IMR-90 (cell line): ENCODE measurements around the gene SLC6A11. TPM values are rescaled to one million over a fixed set of nuclear protein-coding genes. Genes with fewer than 3 reads are reported as not detected.

Source experiments
- ATAC-seq: fragments of 200-7000 bp; cut with Tn5 transposase; 2 replicates; pipeline ENCODE4 v1.9.1; 2020; ENCODE audit warnings: low read depth, mild to moderate bottlenecking, moderate library complexity
- BruUV-seq: library from RNA; stranded (reverse); fragments of 400-500 nt; replicated peaks from 2 replicates; lab custom pipeline; 2021; lab: Mats Ljungman, UMichigan
- CTCF ChIA-PET: fragments of 300-600 bp; formaldehyde crosslinking; extraction: SDS; loops from one replicate; lab custom pipeline; 2021; ENCODE audit warnings: antibody characterized with exemption; lab: Yijun Ruan, JAX
- POLR2A ChIA-PET: fragments of 300-600 bp; sonication (Branson Sonifier 250); formaldehyde crosslinking; loops from one replicate; lab custom pipeline; 2022; ENCODE audit warnings: antibody characterized with exemption; ENCODE audit not compliant: unreplicated experiment; lab: Charles Lee
- DNase-seq: peaks from one replicate; pipeline ENCODE4 v3.0.0; 2013
- H2AFZ ChIP-seq: replicated peaks from 2 replicates; pipeline ENCODE3; 2013; ENCODE audit warnings: low read length, mild to moderate bottlenecking; ENCODE audit not compliant: poor library complexity
- H2AK5ac ChIP-seq: 2 replicates; pipeline ENCODE4 v1.6.1; 2013; ENCODE audit warnings: low read depth, low read length, inconsistent platforms
- H2AK9ac ChIP-seq: replicated peaks from 2 replicates; pipeline ENCODE3; 2013; ENCODE audit warnings: mild to moderate bottlenecking, low read depth, low read length, moderate library complexity; ENCODE audit not compliant: poor library complexity
- H2BK120ac ChIP-seq: 2 replicates; pipeline ENCODE4 v1.6.1; 2013; ENCODE audit warnings: low read depth, low read length, inconsistent platforms
- H2BK15ac ChIP-seq: 3 replicates; pipeline ENCODE4 v1.6.1; 2013; ENCODE audit warnings: low read depth, low read length, inconsistent platforms
- H2BK20ac ChIP-seq: 2 replicates; pipeline ENCODE4 v1.6.1; 2013; ENCODE audit warnings: low read depth, mild to moderate bottlenecking, inconsistent platforms, low read length, moderate library complexity
- H2BK5ac ChIP-seq: 2 replicates; pipeline ENCODE4 v1.6.1; 2013; ENCODE audit warnings: mild to moderate bottlenecking, low read depth, low read length, inconsistent platforms; ENCODE audit not compliant: poor library complexity, severe bottlenecking
- H3K14ac ChIP-seq: replicated peaks from 2 replicates; pipeline ENCODE4 v1.6.1; 2013; ENCODE audit warnings: low read depth, low read length, inconsistent platforms
- H3K18ac ChIP-seq: 2 replicates; pipeline ENCODE4 v1.6.1; 2013; ENCODE audit warnings: low read depth, low read length, control low read depth
- H3K23ac ChIP-seq: 2 replicates; pipeline ENCODE4 v1.6.1; 2013; ENCODE audit warnings: low read depth, low read length, inconsistent platforms
- H3K27ac ChIP-seq: 2 replicates; pipeline ENCODE4 v1.5.1; 2013; ENCODE audit warnings: mild to moderate bottlenecking, control low read depth, low read length; ENCODE audit not compliant: insufficient read depth
- H3K27me3 ChIP-seq: 2 replicates; pipeline ENCODE4 v1.6.1; 2013; ENCODE audit warnings: low read length; ENCODE audit not compliant: control insufficient read depth, insufficient read depth
- H3K36me3 ChIP-seq: 2 replicates; pipeline ENCODE4 v1.6.1; 2013; ENCODE audit warnings: low read length, mixed read lengths; ENCODE audit not compliant: control insufficient read depth, insufficient read depth
- H3K4ac ChIP-seq: 2 replicates; pipeline ENCODE4 v1.6.1; 2013; ENCODE audit warnings: low read depth, low read length, inconsistent platforms
- H3K4me1 ChIP-seq: 2 replicates; pipeline ENCODE4 v1.6.1; 2013; ENCODE audit warnings: low read length, mixed read lengths; ENCODE audit not compliant: control insufficient read depth, insufficient read depth
- H3K4me2 ChIP-seq: 2 replicates; pipeline ENCODE4 v1.6.1; 2013; ENCODE audit warnings: low read depth, mild to moderate bottlenecking, control low read depth, low read length, moderate library complexity
- H3K4me3 ChIP-seq: 2 replicates; pipeline ENCODE4 v1.5.1; 2013; ENCODE audit warnings: low read depth, mild to moderate bottlenecking, control low read depth, low read length, moderate library complexity; ENCODE audit not compliant: insufficient read depth
- H3K56ac ChIP-seq: 2 replicates; pipeline ENCODE4 v1.6.1; 2013; ENCODE audit warnings: low read length, inconsistent platforms; ENCODE audit not compliant: insufficient read depth; ENCODE audit errors: extremely low read depth
- H3K79me1 ChIP-seq, 2 experiments: 2 replicates each; pipeline ENCODE4 v1.6.1; 2013; ENCODE audit warnings: low read length in 2 of 2, inconsistent platforms in 1 of 2, low read depth in 1 of 2
- H3K9ac ChIP-seq: 2 replicates; pipeline ENCODE4 v1.6.1; 2013; ENCODE audit warnings: low read depth, low read length, control low read depth
- H3K9me1 ChIP-seq: 2 replicates; pipeline ENCODE4 v1.6.1; 2013; ENCODE audit warnings: low read length, inconsistent platforms; ENCODE audit not compliant: insufficient read depth
- H3K9me3 ChIP-seq: 2 replicates; pipeline ENCODE4 v1.6.1; 2013; ENCODE audit warnings: low read length; ENCODE audit not compliant: control insufficient read depth, insufficient read depth
- H4K20me1 ChIP-seq: 2 replicates; pipeline ENCODE4 v1.6.1; 2013; ENCODE audit warnings: low read length, inconsistent platforms; ENCODE audit not compliant: insufficient read depth
- H4K5ac ChIP-seq: 2 replicates; pipeline ENCODE4 v1.6.1; 2013; ENCODE audit warnings: mild to moderate bottlenecking, low read depth, low read length, control low read depth
- H4K8ac ChIP-seq, 2 experiments: 2 replicates each; pipeline ENCODE4 v1.6.1; 2013; ENCODE audit warnings: low read depth in 2 of 2, low read length in 2 of 2, control low read depth in 1 of 2, inconsistent platforms in 1 of 2
- H4K91ac ChIP-seq: 2 replicates; pipeline ENCODE4 v1.6.1; 2013; ENCODE audit warnings: low read depth, low read length, inconsistent platforms; ENCODE audit not compliant: insufficient read depth
- MAZ ChIP-seq: IDR thresholded peaks from 2 replicates; pipeline ENCODE4 v1.6.1; 2012; ENCODE audit warnings: low read depth, mild to moderate bottlenecking, low read length, improper control_type of control experiment, moderate library complexity, borderline replicate concordance
- WGBS, 2 experiments: methylation state at CpG; one replicate each; pipeline versions ENCODE4 v1.1.5 to v1.1.7; 2013; ENCODE audit warnings: missing lambda C conversion rate in 2 of 2; ENCODE audit not compliant: insufficient read length in 1 of 2; ENCODE audit errors: extremely low coverage in 2 of 2; 5-methylcytosine and 5-hydroxymethylcytosine counted together
- dilution Hi-C: fragments of 300-500 bp; cut with HindIII; formaldehyde crosslinking; loops from one replicate; pipeline ENCODE4 v1.14.3; 2018; ENCODE audit warnings: low sequenced_read_pairs; ENCODE audit not compliant: unreplicated experiment
- in situ Hi-C: fragments of 300-500 bp; cut with MboI; formaldehyde crosslinking; loops from 3 replicates; pipeline ENCODE4 v1.14.3; 2019; ENCODE audit warnings: low sequenced_read_pairs, inconsistent platforms, mixed read lengths
- intact Hi-C: fragments of 100-400 bp; cut with micrococcal nuclease; formaldehyde crosslinking; loops from 2 replicates; pipeline ENCODE4 v1.10.0; 2022
- polyA plus RNA-seq, 3 experiments: library from polyadenylated mRNA; depleted of rRNA; stranded (reverse); fragments of >200 nt; gene quantifications; 2 replicates each; pipeline ENCODE4 v1.2.3, GENCODE V29; 2012; ENCODE audit warnings: low replicate concordance in 1 of 3
- total RNA-seq: library from RNA; depleted of rRNA; stranded (reverse); fragments of >200 nt; gene quantifications from 2 replicates; pipeline ENCODE4 v1.2.3, GENCODE V29; 2012

The SLC6A11 gene
- total and polyA plus RNA-seq, 2 of the 4 experiments (the other 2 are of a cell fraction) = not detected

- Histone ChIP-seq H2BK5ac (no peak overlapping the region), H4K20me1 (no peaks in the 10 kb centered on the region), H3K9me3 (no peaks in the 10 kb centered on the region), H3K9ac (no peak overlapping the region), H3K27ac (no peak overlapping the region), H2AFZ (no peak overlapping the region), H3K4me3 (no peak overlapping the region), H3K56ac (no peak overlapping the region), H4K8ac (no peak overlapping the region), H2AK5ac (no peak overlapping the region), H3K23ac (no peak overlapping the region), H2AK9ac (no peak overlapping the region), H3K14ac (no peak overlapping the region), H3K9me1 (no peaks in the 10 kb centered on the region), H4K5ac (no peak overlapping the region), H3K4ac (no peak overlapping the region), H3K4me2 (no peak overlapping the region), H3K4me1 (no peaks in the 10 kb centered on the region), H3K27me3 (peaks cover 9% of the 10 kb centered on the region), H2BK120ac (no peak overlapping the region), H4K91ac (no peak overlapping the region), H2BK15ac (no peak overlapping the region), H3K36me3 (no peaks in the 10 kb centered on the region), H3K79me1 (no peaks in the 10 kb centered on the region), H3K18ac (no peak overlapping the region), H2BK20ac (no peak overlapping the region)
- intact Hi-C loops = loop anchor here (10.0 kb wide), 1 partner anchor 135 kb away; no protein-coding TSS in a partner anchor
- in situ Hi-C loops = no loop called here
- ATAC-seq (no peak), DNase-seq (no peak)
- no TSS peak for BruUV-seq
- dilution Hi-C loops = no loop called here
- ChIA-PET CTCF (no interaction called here), POLR2A (no interaction called here)
- WGBS, 2 experiments = 38% methylated on average over 2 of the region's 5 CpGs; no CpG with 5 or more reads in 1 of the 2 experiments
- no peak for TF ChIP-seq MAZ
Observed at GRCh38 chr3:10919636-10920035, 103.6 kb downstream of the SLC6A11 start.
